Common myeloid progenitor, CD34-positive (primary cell): Measurements from ENCODE around the gene FSTL3.
"Not testable (repeated sequence)": the region's sequence is repeated elsewhere in the genome, so short reads cannot be mapped to it uniquely, and the experiment has no call there.

Source experiments
- CTCF ChIA-PET: fragments of 350-600 bp; sonication (Branson Sonifier 250); formaldehyde crosslinking; loops from one replicate; lab custom pipeline; 2021; ENCODE audit warnings: antibody characterized with exemption; lab: Charles Lee
- POLR2A ChIA-PET: fragments of 350-600 bp; sonication (Branson Sonifier 250); formaldehyde crosslinking; loops from one replicate; lab custom pipeline; 2021; ENCODE audit warnings: antibody characterized with exemption; lab: Charles Lee
- DNase-seq, 3 donors: peaks; one replicate each; pipeline versions ENCODE4 v3.0.0 to v3.0.0-alpha.2; 2013
- H3K27ac ChIP-seq, 2 experiments: 1 replicate in 1 of 2; 2 replicates in 1 of 2; pipeline ENCODE4 v1.7.0; 2013; ENCODE audit warnings: inconsistent platforms in 2 of 2, low read length in 2 of 2, mild to moderate bottlenecking in 2 of 2, low read depth in 1 of 2, moderate library complexity in 1 of 2; ENCODE audit not compliant: severe bottlenecking in 2 of 2, insufficient read depth in 1 of 2, poor library complexity in 1 of 2
- H3K27me3 ChIP-seq, 5 experiments: replicated peaks in 2 of 5; 1 replicate in 3 of 5; 2 replicates in 2 of 5; pipeline versions ENCODE4 v1.6.1 to v1.7.0; 2013; ENCODE audit warnings: low read length in 4 of 5, mild to moderate bottlenecking in 2 of 5, moderate library complexity in 2 of 5, inconsistent platforms in 1 of 5; ENCODE audit not compliant: insufficient read depth in 5 of 5, control insufficient read depth in 4 of 5
- H3K36me3 ChIP-seq, 4 experiments: 1 replicate in 2 of 4; 2 replicates in 2 of 4; pipeline versions ENCODE4 v1.6.1 to v1.7.0; 2013; ENCODE audit warnings: low read length in 3 of 4, control low read depth in 1 of 4, mild to moderate bottlenecking in 1 of 4; ENCODE audit not compliant: control insufficient read depth in 4 of 4, insufficient read depth in 4 of 4
- H3K4me1 ChIP-seq, 4 experiments: 1 replicate in 3 of 4; 2 replicates in 1 of 4; pipeline versions ENCODE4 v1.6.1 to v1.7.1; 2013; ENCODE audit warnings: low read length in 3 of 4, mild to moderate bottlenecking in 3 of 4, control low read depth in 1 of 4, inconsistent platforms in 1 of 4, moderate library complexity in 1 of 4; ENCODE audit not compliant: control insufficient read depth in 4 of 4, insufficient read depth in 4 of 4; ENCODE audit errors: control extremely low read depth in 1 of 4
- H3K4me3 ChIP-seq, 7 experiments: 1 replicate in 4 of 7; 2 replicates in 3 of 7; pipeline versions ENCODE4 v1.5.1 to v1.7.0; 2013; ENCODE audit warnings: mild to moderate bottlenecking in 7 of 7, low read length in 6 of 7, moderate library complexity in 6 of 7, inconsistent platforms in 2 of 7, low read depth in 2 of 7, control low read depth in 1 of 7; ENCODE audit not compliant: insufficient read depth in 4 of 7, control insufficient read depth in 1 of 7; ENCODE audit errors: extremely low read depth in 1 of 7
- H3K9me3 ChIP-seq, 5 experiments: 1 replicate in 4 of 5; 2 replicates in 1 of 5; pipeline versions ENCODE4 v1.6.1 to v1.7.1; 2013; ENCODE audit warnings: low read length in 4 of 5, mild to moderate bottlenecking in 2 of 5, inconsistent platforms in 1 of 5, low read depth in 1 of 5, moderate library complexity in 1 of 5; ENCODE audit not compliant: control insufficient read depth in 4 of 5, insufficient read depth in 2 of 5; ENCODE audit errors: control extremely low read depth in 1 of 5
- WGBS: methylation state at CpG from one replicate; pipeline ENCODE4 v1.1.5; 2013; ENCODE audit not compliant: insufficient coverage; 5-methylcytosine and 5-hydroxymethylcytosine counted together

The FSTL3 gene

DNA sequence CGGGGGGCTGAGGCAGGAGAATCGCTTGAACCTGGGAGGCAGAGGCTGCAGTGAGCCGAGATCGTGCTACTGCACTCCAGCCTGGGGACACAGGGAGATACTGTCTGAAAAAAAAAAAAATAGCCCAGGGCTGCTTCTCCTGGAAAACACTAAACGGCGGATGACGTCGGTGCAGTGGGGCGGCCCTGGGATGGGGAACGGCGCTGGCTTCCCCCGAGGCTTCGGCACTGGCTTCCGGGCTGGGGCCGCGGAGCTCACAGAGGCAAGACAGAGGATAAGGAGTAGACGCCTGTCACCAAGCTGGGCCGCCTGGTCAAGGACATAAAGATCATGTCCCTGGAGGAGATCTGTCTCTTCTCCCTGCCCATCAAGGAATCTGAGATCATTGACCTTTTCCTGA is 14.0 kb downstream of the FSTL3 start:
- WGBS: 90% methylated on average over 11 of the region's 18 CpGs
- H3K4me3 ChIP-seq: no peak overlapping the region
- POLR2A ChIA-PET: no interaction called here
- H3K36me3 ChIP-seq: peaks cover 0 to 61% (median 43%) of the 10 kb centered on the region in 4 experiments
- no peak for DNase-seq
- H3K9me3 ChIP-seq: no peaks in the 10 kb centered on the region
- CTCF ChIA-PET: interaction anchor here (0.6 to 1.6 kb wide), 3 partner anchors 9 to 68 kb away, joined by 3 to 4 read pairs (median 3); no protein-coding TSS in a partner anchor
- no peaks in the 10 kb centered on the region for H3K27me3 ChIP-seq
- no peak overlapping the region for H3K27ac ChIP-seq
- H3K4me1 ChIP-seq: peaks cover 0 to 19% (median 9%) of the 10 kb centered on the region in 4 experiments

DNA sequence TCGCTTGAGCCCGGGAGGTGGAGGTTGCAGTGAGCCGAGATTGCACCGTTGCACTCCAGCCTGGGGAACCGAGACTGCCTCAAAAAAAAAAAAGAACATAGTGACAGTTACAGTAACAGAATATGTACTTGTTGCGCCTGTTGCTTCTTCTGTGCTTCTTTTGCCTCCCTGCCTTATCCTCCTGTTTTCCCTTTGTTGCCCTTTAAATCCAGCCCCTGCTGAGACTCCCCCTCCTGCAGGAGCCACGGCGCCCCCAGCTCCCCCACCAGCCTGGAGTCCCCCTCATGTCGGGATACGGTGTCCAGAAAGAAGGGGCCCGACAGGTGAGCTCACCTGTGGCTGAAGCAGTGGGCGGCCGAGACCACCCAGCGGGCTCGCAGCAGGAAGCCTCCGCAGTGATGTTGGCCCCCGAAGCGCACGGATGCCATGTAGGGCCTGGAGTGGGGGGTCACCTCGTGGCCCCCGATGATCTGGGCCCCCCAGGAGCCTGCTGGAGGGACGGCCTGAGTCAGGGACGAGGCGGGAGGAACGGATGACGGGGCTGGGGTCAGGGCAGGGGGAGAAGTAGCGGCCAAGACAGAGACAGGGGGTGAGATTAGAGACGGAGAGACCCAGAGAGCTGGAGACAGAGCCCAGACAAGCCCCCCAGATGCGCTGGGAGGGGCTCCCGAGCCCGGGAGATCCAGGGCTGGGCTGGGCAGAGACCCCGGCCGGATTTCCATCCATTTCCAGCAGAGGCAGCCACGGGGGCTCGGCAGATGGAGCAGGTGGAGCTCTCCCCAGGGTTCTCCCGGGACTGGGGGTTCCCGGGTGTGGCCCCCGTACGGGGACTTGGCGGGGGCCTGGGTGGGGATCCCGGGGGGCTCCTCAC is 18.5 kb downstream of the FSTL3 start:
- Histone ChIP-seq H3K4me1 (peaks cover 0 to 51% (median 43%) of the 10 kb centered on the region in 4 experiments), H3K36me3 (peaks cover 0 to 21% (median 12%) of the 10 kb centered on the region in 4 experiments), H3K27ac (peak overlapping the region; percentile 90 to 92), H3K9me3 (no peaks in the 10 kb centered on the region), H3K4me3 (peak overlapping the region; percentile 69 to 92 (median 84)), H3K27me3 (no peaks in the 10 kb centered on the region)
- ChIA-PET POLR2A (interaction anchor here (0.6 to 1.7 kb wide), 3 partner anchors 9 to 89 kb away, joined by 3 to 8 read pairs (median 7); no protein-coding TSS in a partner anchor), CTCF (interaction anchor here (1.2 to 1.4 kb wide), 3 partner anchors 13 to 16 kb away, joined by 3 to 4 read pairs (median 4); no protein-coding TSS in a partner anchor)
- DNase-seq: no peak
- WGBS: 13% methylated on average over 31 of the region's 41 CpGs

DNA sequence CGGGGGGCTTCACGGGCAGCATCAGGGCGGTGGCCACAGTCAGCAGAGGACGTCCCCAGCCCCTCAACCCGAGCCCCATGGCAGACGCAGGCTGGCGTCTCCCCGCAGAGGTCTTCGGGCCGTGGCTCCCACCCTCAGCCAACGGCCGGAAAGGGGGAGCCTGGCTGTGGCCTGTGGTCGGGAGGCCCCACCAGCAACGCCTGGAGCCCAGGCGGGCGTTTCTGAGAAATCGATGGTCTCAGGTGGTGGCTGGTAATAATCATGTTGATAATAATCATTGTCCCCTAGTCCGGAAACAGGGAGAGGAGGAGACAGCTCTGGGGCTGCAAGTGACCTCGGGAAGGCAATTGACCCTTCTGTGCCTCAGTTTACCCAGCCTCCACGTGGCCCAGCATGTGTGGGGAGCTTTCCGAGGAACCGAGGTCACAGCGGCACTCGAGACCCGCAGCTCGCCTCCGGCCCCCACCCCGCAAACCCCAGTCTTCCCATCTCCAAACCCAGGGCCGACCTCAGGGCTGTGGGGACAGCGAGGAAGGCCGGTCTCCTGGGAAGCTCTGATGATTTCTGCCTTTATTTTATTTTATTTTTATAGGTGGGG is 19.3 kb downstream of the FSTL3 start, which contains the start of gene PRSS57:
TSS of gene PRSS57 (minus strand) at position 101 of the 598 bp plus-strand sequence. CDS start at position 79, 22 bp downstream.
- Histone ChIP-seq H3K4me3 (peak within 1 kb of the TSS; percentile 69 to 92 (median 84)), H3K27ac (peak within 1 kb of the TSS; percentile 90 to 92), H3K4me1 (peaks cover 0 to 56% (median 47%) of the 10 kb centered on the region in 4 experiments), H3K27me3 (no peaks in the 10 kb centered on the region), H3K36me3 (peaks cover 0 to 15% (median 11%) of the 10 kb centered on the region in 4 experiments), H3K9me3 (no peaks in the 10 kb centered on the region)
- 3% methylated on average over 24 of the region's 31 CpGs for WGBS
- POLR2A ChIA-PET: interaction anchor here (0.6 to 1.7 kb wide), 3 partner anchors 8 to 89 kb away, joined by 3 to 8 read pairs (median 7); no protein-coding TSS in a partner anchor
- CTCF ChIA-PET: interaction anchor here (1.2 to 1.4 kb wide), 2 partner anchors 14 to 16 kb away, joined by 3 to 4 read pairs; no protein-coding TSS in a partner anchor
- DNase-seq: peak; percentile 43 to 80 (median 74)

DNA sequence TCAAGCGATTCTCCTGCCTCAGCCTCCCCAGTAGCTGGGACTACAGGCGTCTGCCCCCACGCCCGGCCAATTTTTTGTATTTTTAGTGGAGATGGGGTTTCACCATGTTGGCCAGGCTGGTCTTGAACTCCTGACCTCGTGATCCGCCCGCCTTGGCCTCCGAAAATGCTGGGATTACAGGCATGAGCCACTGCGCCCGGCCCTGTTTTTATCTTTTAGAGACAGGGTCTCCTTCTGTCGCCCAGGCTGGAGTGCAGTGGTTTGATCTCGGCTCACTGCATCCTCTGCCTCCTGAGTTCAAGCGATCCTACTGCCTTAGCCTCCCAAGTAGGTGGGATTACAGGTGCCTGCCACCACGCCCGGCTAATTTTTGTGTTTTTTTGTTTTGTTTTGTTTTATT is 22.3 kb downstream of the FSTL3 start:
- H3K27me3 ChIP-seq, H3K9me3 ChIP-seq, POLR2A ChIA-PET, H3K36me3 ChIP-seq, H3K27ac ChIP-seq: not testable (repeated sequence)
- CTCF ChIA-PET: interaction anchor here (0.9 to 1.6 kb wide), 4 partner anchors 8 to 39 kb away, joined by 3 to 4 read pairs (median 3); no protein-coding TSS in a partner anchor
- peak in 1 of 3 donors; percentile 46 for DNase-seq
- 78% methylated on average over 9 of the region's 15 CpGs for WGBS
- Histone ChIP-seq H3K4me3 (peak overlapping the region in 2 of 7 experiments; percentile 50 to 70), H3K4me1 (peaks cover 0 to 67% (median 53%) of the 10 kb centered on the region in 4 experiments)

DNA sequence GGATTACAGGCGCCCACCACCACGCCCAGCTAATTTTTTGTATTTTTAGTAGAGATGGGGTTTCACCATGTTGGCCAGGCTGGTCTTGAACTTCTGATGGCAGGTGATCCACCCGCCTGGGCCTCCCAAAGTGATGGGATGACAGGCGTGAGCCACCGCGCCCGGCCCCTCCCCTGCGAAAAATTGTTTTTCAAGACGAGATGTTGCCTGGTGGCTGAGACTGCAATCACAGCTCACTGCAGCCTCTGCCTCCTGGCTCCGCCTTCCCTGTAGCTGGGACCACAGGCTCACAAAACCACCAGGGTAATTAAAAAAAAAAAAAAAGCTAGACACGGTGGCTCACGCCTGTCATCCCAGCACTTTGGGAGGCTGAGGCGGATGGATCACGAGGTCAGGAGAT is 23.7 kb downstream of the FSTL3 start:
- H3K9me3 ChIP-seq, H3K4me3 ChIP-seq, H3K27ac ChIP-seq, H3K27me3 ChIP-seq, H3K36me3 ChIP-seq: not testable (repeated sequence)
- WGBS: 55% methylated on average over 8 of the region's 14 CpGs
- peak; percentile 78 to 91 (median 90) for DNase-seq
- ChIA-PET CTCF (interaction anchor here (1.0 to 1.6 kb wide), 3 partner anchors 31 to 38 kb away, joined by 3 to 4 read pairs (median 3); partner anchors contain the start of gene RNF126), POLR2A (interaction anchor here (1.0 to 1.6 kb wide), 5 partner anchors 13 to 37 kb away, joined by 4 to 9 read pairs (median 4); partner anchors contain the start of gene RNF126)
- peaks cover 0 to 63% (median 56%) of the 10 kb centered on the region in 4 experiments for H3K4me1 ChIP-seq

DNA sequence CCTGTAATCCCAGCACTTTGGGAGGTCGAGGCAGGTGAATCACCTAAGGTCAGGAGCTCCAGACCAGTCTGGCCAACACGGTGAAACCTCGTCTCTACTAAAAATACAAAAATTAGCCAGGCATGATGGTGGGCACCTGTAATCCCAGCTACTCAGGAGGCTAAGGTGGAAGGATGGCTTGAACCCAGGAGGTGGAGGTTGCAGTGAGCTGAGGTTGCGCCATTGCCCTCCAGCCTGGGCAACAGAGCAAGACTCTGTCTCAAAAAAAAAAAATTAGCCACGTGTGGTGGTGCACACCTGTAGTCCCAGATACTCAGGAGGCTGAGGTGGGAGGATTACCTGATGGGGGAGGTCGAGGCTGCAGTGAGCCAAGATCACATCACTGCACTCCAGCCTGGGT is 26.7 kb downstream of the FSTL3 start:
- CTCF ChIA-PET: interaction anchor here (0.7 to 2.2 kb wide), 5 partner anchors 14 to 33 kb away, joined by 3 to 13 read pairs (median 6); no protein-coding TSS in a partner anchor
- H3K4me3 ChIP-seq: peak overlapping the region; percentile 43 to 84 (median 67)
- not testable (repeated sequence) for H3K27me3 ChIP-seq, H3K9me3 ChIP-seq, DNase-seq, H3K36me3 ChIP-seq
- 59% methylated on average over 3 of the region's 6 CpGs for WGBS
- peak overlapping the region in 1 of 2 experiments; percentile 76 for H3K27ac ChIP-seq
- H3K4me1 ChIP-seq: peaks cover 0 to 45% (median 37%) of the 10 kb centered on the region in 4 experiments
- POLR2A ChIA-PET: interaction anchor here (0.6 to 2.7 kb wide), 6 partner anchors 7 to 34 kb away, joined by 3 to 20 read pairs (median 6); partner anchors contain the start of gene PRSS57
